GM12878 (cell line): Measurements from ENCODE around the gene EGF. TPM values are rescaled to one million over a fixed set of nuclear protein-coding genes. Genes with fewer than 3 reads are reported as not detected.

Experiments
- ATAC-seq: fragments of 200-7000 bp; cut with Tn5 transposase; 3 replicates; pipeline ENCODE4 v1.9.1; 2020; ENCODE audit warnings: mild to moderate bottlenecking, moderate library complexity
- BruUV-seq: library from RNA; stranded (reverse); fragments of 400-500 nt; replicated peaks from 2 replicates; lab custom pipeline; 2021; lab: Mats Ljungman, UMichigan
- CTCF ChIA-PET: fragments of 300-600 bp; sonication (Branson Sonifier 250); formaldehyde crosslinking; extraction: SDS; loops from one replicate; lab custom pipeline; 2021; ENCODE audit warnings: inconsistent platforms; lab: Yijun Ruan, JAX
- POLR2A ChIA-PET: fragments of 350-600 bp; formaldehyde crosslinking; extraction: SDS; loops from one replicate; lab custom pipeline; 2021; ENCODE audit warnings: inconsistent platforms; lab: Charles Lee
- RAD21 ChIA-PET: fragments of 300-600 bp; sonication (Branson Sonifier 250); formaldehyde crosslinking; loops from one replicate; lab custom pipeline; 2023; ENCODE audit warnings: antibody characterized with exemption; ENCODE audit not compliant: unreplicated experiment; lab: Charles Lee
- SMC1A ChIA-PET: fragments of 300-600 bp; sonication (Branson Sonifier 250); formaldehyde crosslinking; loops from one replicate; lab custom pipeline; 2023; ENCODE audit not compliant: unreplicated experiment, uncharacterized antibody; lab: Charles Lee
- DNase-seq: peaks from one replicate; pipeline ENCODE4 v3.0.0-alpha.2; 2011; ENCODE audit warnings: low read depth, low spot score
- FAIRE-seq: peaks from 3 replicates; lab custom pipeline; 2011; peaks lifted over from hg19 to GRCh38; lab: Jason Lieb, UNC
- H2AFZ ChIP-seq: 2 replicates; pipeline ENCODE4 v1.6.0; 2011; ENCODE audit warnings: low read depth, low read length, control low read depth; ENCODE audit not compliant: control insufficient read depth
- H3K27ac ChIP-seq: 2 replicates; pipeline ENCODE4 v1.5.1; 2011; ENCODE audit warnings: control low read depth; ENCODE audit not compliant: control insufficient read depth, insufficient read depth
- H3K27me3 ChIP-seq, 2 experiments: replicated peaks in 1 of 2; 2 replicates each; pipeline versions ENCODE4 v1.6.0 to v1.6.1; 2011; ENCODE audit warnings: low read length in 1 of 2; ENCODE audit not compliant: control insufficient read depth in 2 of 2, insufficient read depth in 2 of 2
- H3K36me3 ChIP-seq, 2 experiments: 2 replicates each; pipeline ENCODE4 v1.5.1; 2011; ENCODE audit warnings: low read length in 1 of 2; ENCODE audit not compliant: control insufficient read depth in 2 of 2, insufficient read depth in 2 of 2
- H3K4me1 ChIP-seq: 2 replicates; pipeline ENCODE4 v1.6.1; 2011; ENCODE audit warnings: mild to moderate bottlenecking, low read length, moderate library complexity, mixed read lengths; ENCODE audit not compliant: control insufficient read depth, insufficient read depth
- H3K4me2 ChIP-seq: 2 replicates; pipeline ENCODE4 v1.6.0; 2011; ENCODE audit warnings: control low read depth; ENCODE audit not compliant: control insufficient read depth, insufficient read depth
- H3K4me3 ChIP-seq: fragments of 200-600 bp; sonication (generic); 2 replicates; pipeline ENCODE4 v1.5.1; 2016
- H3K79me2 ChIP-seq: 2 replicates; pipeline ENCODE4 v1.6.0; 2011; ENCODE audit warnings: low read length; ENCODE audit not compliant: control insufficient read depth, insufficient read depth
- H3K9ac ChIP-seq: 2 replicates; pipeline ENCODE4 v1.8.0; 2011; ENCODE audit warnings: low read length, control low read depth, mixed read lengths; ENCODE audit not compliant: control insufficient read depth, insufficient read depth
- H3K9me3 ChIP-seq: replicated peaks from 3 replicates; pipeline ENCODE4 v1.5.1; 2011; ENCODE audit warnings: mild to moderate bottlenecking, low read length; ENCODE audit not compliant: control insufficient read depth, insufficient read depth
- H4K20me1 ChIP-seq: 2 replicates; pipeline ENCODE4 v1.6.0; 2011; ENCODE audit not compliant: control insufficient read depth, insufficient read depth
- HCFC1 ChIP-seq: fragments of 150-350 bp; IDR thresholded peaks from 2 replicates; pipeline ENCODE4 v1.6.1; 2014; ENCODE audit warnings: low read length
- KLF5 ChIP-seq: fragments of 450-650 bp; IDR thresholded peaks from 2 replicates; pipeline ENCODE4 v1.6.1; 2014; ENCODE audit warnings: mild to moderate bottlenecking; ENCODE audit not compliant: partially characterized antibody
- NFYA ChIP-seq: IDR thresholded peaks from 2 replicates; pipeline ENCODE4 v1.6.1; 2011; ENCODE audit warnings: low read depth, mild to moderate bottlenecking, low read length, improper control_type of control experiment, borderline replicate concordance
- SP1 ChIP-seq: IDR thresholded peaks from one replicate; pipeline ENCODE4 v1.6.1; 2011; ENCODE audit warnings: low read depth, low read length
- TCF3 ChIP-seq: IDR thresholded peaks from 2 replicates; pipeline ENCODE4 v1.6.1; 2012; ENCODE audit warnings: low read depth, mild to moderate bottlenecking, low read length, borderline replicate concordance; ENCODE audit not compliant: insufficient read depth
- YY1 ChIP-seq: IDR thresholded peaks from 2 replicates; pipeline ENCODE4 v1.6.1; 2011; ENCODE audit warnings: low read depth, mild to moderate bottlenecking, low read length
- in situ Hi-C: fragments of 300-500 bp; cut with MboI; formaldehyde crosslinking; loops from 9 replicates; pipeline ENCODE4 v1.14.3; 2018; ENCODE audit warnings: mixed read lengths
- intact Hi-C: fragments of 100-400 bp; cut with micrococcal nuclease; formaldehyde crosslinking; loops from one replicate; pipeline ENCODE4 v1.14.2; 2022; ENCODE audit not compliant: unreplicated experiment
- polyA plus RNA-seq, 11 experiments: library from polyadenylated mRNA; depleted of rRNA in 4 of 11; unstranded in 6 of 11; stranded (reverse) in 5 of 11; fragments of >200 nt; fragmentation: Nextera tagmentation in 4 of 11; fragmentation: Illumina TruSeq in 1 of 11; extraction: Ambion mirVana in 4 of 11; extraction: Trizol in 1 of 11; gene quantifications; 1 replicate in 1 of 11; 2 replicates in 10 of 11; pipeline versions ENCODE4 v1.2.1 to v1.2.3, GENCODE V29; 2011 to 2016; ENCODE audit warnings: inconsistent platforms in 2 of 11, missing spikeins in 2 of 11, low read depth in 1 of 11
- total RNA-seq, 4 experiments: library from RNA; depleted of rRNA in 3 of 4; stranded (reverse); fragments of >200 nt in 3 of 4; fragmentation: Illumina TruSeq in 1 of 4; extraction: Trizol in 1 of 4; gene quantifications; 2 replicates each; pipeline versions ENCODE4 v1.2.1 to v1.2.3, GENCODE V29; 2013 to 2021
- TF ChIP-seq, protein P1 (sequence below): fragments of 150-350 bp; IDR thresholded peaks from 2 replicates; pipeline ENCODE4 v1.6.1; 2014; ENCODE audit warnings: mild to moderate bottlenecking, low read depth, low read length
- TF ChIP-seq, protein P2 (sequence below): fragments of 450-650 bp; IDR thresholded peaks from 2 replicates; pipeline ENCODE4 v1.6.1; 2017; ENCODE audit warnings: borderline replicate concordance
- TF ChIP-seq, protein P3 (sequence below): IDR thresholded peaks from 2 replicates; pipeline ENCODE4 v1.6.1; 2012; ENCODE audit warnings: improper control_type of control experiment, low read depth, low read length; ENCODE audit not compliant: insufficient replicate concordance

EGF gene
- total and polyA plus RNA-seq, 10 of the 15 experiments (the other 5 are each of a cell fraction or from before 2014, with no cell fraction given): 0.02 to 0.90 (median 0.19) TPM; not detected in 4

DNA sequence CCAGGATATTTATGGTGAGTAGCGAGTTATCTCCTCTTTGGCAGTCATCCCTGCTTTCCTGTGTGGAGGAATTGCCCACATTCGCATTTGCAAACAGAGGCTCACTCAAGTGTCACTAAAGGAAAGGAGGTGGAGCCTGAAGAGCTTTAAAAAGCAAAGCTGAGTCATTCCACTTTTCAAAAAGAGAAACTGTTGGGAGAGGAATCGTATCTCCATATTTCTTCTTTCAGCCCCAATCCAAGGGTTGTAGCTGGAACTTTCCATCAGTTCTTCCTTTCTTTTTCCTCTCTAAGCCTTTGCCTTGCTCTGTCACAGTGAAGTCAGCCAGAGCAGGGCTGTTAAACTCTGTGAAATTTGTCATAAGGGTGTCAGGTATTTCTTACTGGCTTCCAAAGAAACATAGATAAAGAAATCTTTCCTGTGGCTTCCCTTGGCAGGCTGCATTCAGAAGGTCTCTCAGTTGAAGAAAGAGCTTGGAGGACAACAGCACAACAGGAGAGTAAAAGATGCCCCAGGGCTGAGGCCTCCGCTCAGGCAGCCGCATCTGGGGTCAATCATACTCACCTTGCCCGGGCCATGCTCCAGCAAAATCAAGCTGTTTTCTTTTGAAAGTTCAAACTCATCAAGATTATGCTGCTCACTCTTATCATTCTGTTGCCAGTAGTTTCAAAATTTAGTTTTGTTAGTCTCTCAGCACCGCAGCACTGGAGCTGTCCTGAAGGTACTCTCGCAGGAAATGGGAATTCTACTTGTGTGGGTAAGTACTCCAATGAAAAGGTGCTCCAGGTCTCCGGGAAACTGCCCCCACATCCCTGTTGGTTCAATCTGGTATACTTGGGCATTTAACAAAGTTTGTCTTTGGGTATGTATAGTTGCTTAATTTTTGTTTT, at the start of gene EGF (continued):
- no peak for TF ChIP-seq NFYA
- TF ChIP-seq TCF3: no peak
- TF ChIP-seq YY1: no peak
- TF ChIP-seq HCFC1: no peak
- no peak for TF ChIP-seq SP1

DNA sequence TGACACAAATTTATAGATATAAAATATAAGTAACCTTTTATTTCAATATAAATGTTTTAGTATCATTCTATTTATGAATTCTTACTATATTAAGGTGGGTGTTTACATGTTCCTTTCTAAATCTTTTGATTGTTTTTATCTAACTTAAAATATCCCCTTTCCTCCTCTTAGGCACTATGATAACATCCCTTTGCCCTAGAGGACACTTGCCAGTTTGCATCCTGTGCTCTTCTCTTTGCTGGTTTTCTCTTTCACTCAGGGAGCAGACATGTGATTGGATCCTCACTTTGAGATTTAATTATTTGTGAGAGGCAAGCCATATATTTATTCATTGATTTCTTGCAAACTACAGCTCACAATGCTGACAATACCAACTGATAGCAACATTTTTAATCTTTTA, 48.5 kb upstream of the EGF start:
- ATAC-seq (no peak), DNase-seq (no peak), FAIRE-seq (no peak)
- H3K27ac ChIP-seq: no peak overlapping the region
- CTCF ChIA-PET: no interaction called here
- intact Hi-C loops: no loop called here
- no peaks in the 10 kb centered on the region for H3K36me3 ChIP-seq
- no peaks in the 10 kb centered on the region for H3K27me3 ChIP-seq
- no peaks in the 10 kb centered on the region for H3K9me3 ChIP-seq
- no TSS peak for BruUV-seq
- H2AFZ ChIP-seq: no peak overlapping the region
- in situ Hi-C loops: no loop called here
- no peak overlapping the region for H3K9ac ChIP-seq
- POLR2A ChIA-PET: no interaction called here
- H3K4me1 ChIP-seq: no peaks in the 10 kb centered on the region
- TF ChIP-seq KLF5: no peak
- TF ChIP-seq, protein P1, sequence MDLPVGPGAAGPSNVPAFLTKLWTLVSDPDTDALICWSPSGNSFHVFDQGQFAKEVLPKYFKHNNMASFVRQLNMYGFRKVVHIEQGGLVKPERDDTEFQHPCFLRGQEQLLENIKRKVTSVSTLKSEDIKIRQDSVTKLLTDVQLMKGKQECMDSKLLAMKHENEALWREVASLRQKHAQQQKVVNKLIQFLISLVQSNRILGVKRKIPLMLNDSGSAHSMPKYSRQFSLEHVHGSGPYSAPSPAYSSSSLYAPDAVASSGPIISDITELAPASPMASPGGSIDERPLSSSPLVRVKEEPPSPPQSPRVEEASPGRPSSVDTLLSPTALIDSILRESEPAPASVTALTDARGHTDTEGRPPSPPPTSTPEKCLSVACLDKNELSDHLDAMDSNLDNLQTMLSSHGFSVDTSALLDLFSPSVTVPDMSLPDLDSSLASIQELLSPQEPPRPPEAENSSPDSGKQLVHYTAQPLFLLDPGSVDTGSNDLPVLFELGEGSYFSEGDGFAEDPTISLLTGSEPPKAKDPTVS: no peak
- TF ChIP-seq, protein P2, sequence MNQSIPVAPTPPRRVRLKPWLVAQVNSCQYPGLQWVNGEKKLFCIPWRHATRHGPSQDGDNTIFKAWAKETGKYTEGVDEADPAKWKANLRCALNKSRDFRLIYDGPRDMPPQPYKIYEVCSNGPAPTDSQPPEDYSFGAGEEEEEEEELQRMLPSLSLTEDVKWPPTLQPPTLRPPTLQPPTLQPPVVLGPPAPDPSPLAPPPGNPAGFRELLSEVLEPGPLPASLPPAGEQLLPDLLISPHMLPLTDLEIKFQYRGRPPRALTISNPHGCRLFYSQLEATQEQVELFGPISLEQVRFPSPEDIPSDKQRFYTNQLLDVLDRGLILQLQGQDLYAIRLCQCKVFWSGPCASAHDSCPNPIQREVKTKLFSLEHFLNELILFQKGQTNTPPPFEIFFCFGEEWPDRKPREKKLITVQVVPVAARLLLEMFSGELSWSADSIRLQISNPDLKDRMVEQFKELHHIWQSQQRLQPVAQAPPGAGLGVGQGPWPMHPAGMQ: no peak
- no peak for TF ChIP-seq HCFC1
- TF ChIP-seq, protein P3, sequence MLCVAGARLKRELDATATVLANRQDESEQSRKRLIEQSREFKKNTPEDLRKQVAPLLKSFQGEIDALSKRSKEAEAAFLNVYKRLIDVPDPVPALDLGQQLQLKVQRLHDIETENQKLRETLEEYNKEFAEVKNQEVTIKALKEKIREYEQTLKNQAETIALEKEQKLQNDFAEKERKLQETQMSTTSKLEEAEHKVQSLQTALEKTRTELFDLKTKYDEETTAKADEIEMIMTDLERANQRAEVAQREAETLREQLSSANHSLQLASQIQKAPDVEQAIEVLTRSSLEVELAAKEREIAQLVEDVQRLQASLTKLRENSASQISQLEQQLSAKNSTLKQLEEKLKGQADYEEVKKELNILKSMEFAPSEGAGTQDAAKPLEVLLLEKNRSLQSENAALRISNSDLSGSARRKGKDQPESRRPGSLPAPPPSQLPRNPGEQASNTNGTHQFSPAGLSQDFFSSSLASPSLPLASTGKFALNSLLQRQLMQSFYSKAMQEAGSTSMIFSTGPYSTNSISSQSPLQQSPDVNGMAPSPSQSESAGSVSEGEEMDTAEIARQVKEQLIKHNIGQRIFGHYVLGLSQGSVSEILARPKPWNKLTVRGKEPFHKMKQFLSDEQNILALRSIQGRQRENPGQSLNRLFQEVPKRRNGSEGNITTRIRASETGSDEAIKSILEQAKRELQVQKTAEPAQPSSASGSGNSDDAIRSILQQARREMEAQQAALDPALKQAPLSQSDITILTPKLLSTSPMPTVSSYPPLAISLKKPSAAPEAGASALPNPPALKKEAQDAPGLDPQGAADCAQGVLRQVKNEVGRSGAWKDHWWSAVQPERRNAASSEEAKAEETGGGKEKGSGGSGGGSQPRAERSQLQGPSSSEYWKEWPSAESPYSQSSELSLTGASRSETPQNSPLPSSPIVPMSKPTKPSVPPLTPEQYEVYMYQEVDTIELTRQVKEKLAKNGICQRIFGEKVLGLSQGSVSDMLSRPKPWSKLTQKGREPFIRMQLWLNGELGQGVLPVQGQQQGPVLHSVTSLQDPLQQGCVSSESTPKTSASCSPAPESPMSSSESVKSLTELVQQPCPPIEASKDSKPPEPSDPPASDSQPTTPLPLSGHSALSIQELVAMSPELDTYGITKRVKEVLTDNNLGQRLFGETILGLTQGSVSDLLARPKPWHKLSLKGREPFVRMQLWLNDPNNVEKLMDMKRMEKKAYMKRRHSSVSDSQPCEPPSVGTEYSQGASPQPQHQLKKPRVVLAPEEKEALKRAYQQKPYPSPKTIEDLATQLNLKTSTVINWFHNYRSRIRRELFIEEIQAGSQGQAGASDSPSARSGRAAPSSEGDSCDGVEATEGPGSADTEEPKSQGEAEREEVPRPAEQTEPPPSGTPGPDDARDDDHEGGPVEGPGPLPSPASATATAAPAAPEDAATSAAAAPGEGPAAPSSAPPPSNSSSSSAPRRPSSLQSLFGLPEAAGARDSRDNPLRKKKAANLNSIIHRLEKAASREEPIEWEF: no peak
- SMC1A ChIA-PET: no interaction called here
- RAD21 ChIA-PET: no interaction called here
- no peak overlapping the region for H3K4me2 ChIP-seq
- no peak overlapping the region for H3K4me3 ChIP-seq
- no peaks in the 10 kb centered on the region for H4K20me1 ChIP-seq
- no peaks in the 10 kb centered on the region for H3K79me2 ChIP-seq
